HCT116 (cell line): ENCODE data around the gene CEP131.

ENCODE experiments used
- CTCF ChIP-seq, 3 experiments: fragments of 200-600 bp in 1 of 3; sonication (generic) in 1 of 3; IDR thresholded peaks in 2 of 3; conservative IDR thresholded peaks in 1 of 3; 2 replicates each; pipeline ENCODE4 v1.5.1; 2012 to 2017; ENCODE audit warnings: low read depth in 2 of 3, low read length in 2 of 3, antibody characterized with exemption in 1 of 3, borderline replicate concordance in 1 of 3, control low read depth in 1 of 3, mild to moderate bottlenecking in 1 of 3, mixed read lengths in 1 of 3, mixed run types in 1 of 3, moderate library complexity in 1 of 3; ENCODE audit not compliant: insufficient read depth in 1 of 3
- EGR1 ChIP-seq: IDR thresholded peaks from 2 replicates; pipeline ENCODE4 v1.6.1; 2012; ENCODE audit warnings: low read depth
- ELF1 ChIP-seq: IDR thresholded peaks from 2 replicates; pipeline ENCODE4 v1.6.1; 2012; ENCODE audit warnings: low read depth, borderline replicate concordance
- JUND ChIP-seq: IDR thresholded peaks from 2 replicates; pipeline ENCODE4 v1.6.1; 2012
- SP1 ChIP-seq: IDR thresholded peaks from 2 replicates; pipeline ENCODE4 v1.6.1; 2012; ENCODE audit warnings: low read depth
- TCF7L2 ChIP-seq: IDR thresholded peaks from 2 replicates; pipeline ENCODE4 v1.7.0; 2011; ENCODE audit warnings: borderline replicate concordance, inconsistent platforms; ENCODE audit not compliant: insufficient read depth, insufficient read length; ENCODE audit errors: extremely low read depth

- TF ChIP-seq EGR1 (no peak), CTCF (IDR thresholded peaks at IDR 0.05 in 2 of 3, conservative IDR thresholded peaks at IDR 0.05 in 1 of 3; ENCODE audit: borderline replicate concordance in 1 of 3, insufficient read depth in 1 of 3, low read depth in 2 of 3, low read length in 2 of 3) (no peak), JUND (no peak), ELF1 (no peak), SP1 (no peak), TCF7L2 (no peak)
These were observed 18.2 kb downstream of the CEP131 start for GRCh38 chr17:81204578-81204977.
